ENCODE results near the gene RPS6KA2.

The RPS6KA2 gene

GRCh38 chr6:166613027-166613426 lies 14.0 kb downstream of the RPS6KA2 start:
- TF ChIP-seq FOXP2 (optimal IDR thresholded peaks at IDR 0.05; ENCODE audit: control extremely low read depth, extremely low read length, insufficient read depth) (no peak), EZH2 (IDR thresholded peaks at IDR 0.05) (no peak), POLR2AphosphoS5 (IDR thresholded peaks at IDR 0.05; ENCODE audit: borderline replicate concordance, low read depth, low read length) (no peak)
- no peak overlapping the region for H3K4me3 ChIP-seq
- H3K27ac ChIP-seq = no peak overlapping the region
- H3K36me3 ChIP-seq (ENCODE audit: insufficient read depth, low read length) = no peaks in the 10 kb centered on the region
- no peak for DNase-seq (ENCODE audit: low read depth, low spot score)
- H3K9ac ChIP-seq (ENCODE audit: insufficient read length) = no peak overlapping the region
- H3K9me3 ChIP-seq (ENCODE audit: low read depth, low read length) = no peaks in the 10 kb centered on the region

- no peak overlapping the region for H3K9ac ChIP-seq (ENCODE audit: insufficient read length)
- no peaks in the 10 kb centered on the region for H3K9me3 ChIP-seq (ENCODE audit: low read depth, low read length)
- no peaks in the 10 kb centered on the region for H3K36me3 ChIP-seq (ENCODE audit: insufficient read depth, low read length)
- H3K4me3 ChIP-seq = no peak overlapping the region
- TF ChIP-seq FOXP2 (optimal IDR thresholded peaks at IDR 0.05; ENCODE audit: control extremely low read depth, extremely low read length, insufficient read depth) (no peak), EZH2 (IDR thresholded peaks at IDR 0.05) (no peak)
- DNase-seq (ENCODE audit: low read depth, low spot score) = no peak
- H3K27ac ChIP-seq = no peak overlapping the region
These were observed 14.6 kb downstream of the RPS6KA2 start for GRCh38 chr6:166612471-166612881.

- no peak overlapping the region for H3K9ac ChIP-seq (ENCODE audit: insufficient read length)
- no peak for TF ChIP-seq POLR2AphosphoS5 (IDR thresholded peaks at IDR 0.05; ENCODE audit: borderline replicate concordance, low read depth, low read length)
- no peak for TF ChIP-seq EZH2 (IDR thresholded peaks at IDR 0.05)
- TF ChIP-seq FOXP2 (optimal IDR thresholded peaks at IDR 0.05; ENCODE audit: control extremely low read depth, extremely low read length, insufficient read depth) = no peak
- no peak overlapping the region for H3K4me3 ChIP-seq
- no peaks in the 10 kb centered on the region for H3K9me3 ChIP-seq (ENCODE audit: low read depth, low read length)
- DNase-seq (ENCODE audit: low read depth, low spot score) = no peak
- H3K36me3 ChIP-seq (ENCODE audit: insufficient read depth, low read length) = no peaks in the 10 kb centered on the region
- H3K27ac ChIP-seq = no peak overlapping the region
These were observed 15.4 kb downstream of the RPS6KA2 start for GRCh38 chr6:166611631-166612030.

- Histone ChIP-seq H3K4me3 (no peak overlapping the region), H3K9ac (ENCODE audit: insufficient read length) (no peak overlapping the region), H3K36me3 (ENCODE audit: insufficient read depth, low read length) (no peaks in the 10 kb centered on the region), H3K27ac (no peak overlapping the region), H3K9me3 (ENCODE audit: low read depth, low read length) (no peaks in the 10 kb centered on the region)
- no peak for TF ChIP-seq FOXP2 (optimal IDR thresholded peaks at IDR 0.05; ENCODE audit: control extremely low read depth, extremely low read length, insufficient read depth)
- no peak for TF ChIP-seq POLR2AphosphoS5 (IDR thresholded peaks at IDR 0.05; ENCODE audit: borderline replicate concordance, low read depth, low read length)
- TF ChIP-seq EZH2 (IDR thresholded peaks at IDR 0.05) = no peak
- no peak for DNase-seq (ENCODE audit: low read depth, low spot score)
These were observed 17.0 kb downstream of the RPS6KA2 start for GRCh38 chr6:166610069-166610468.

- Histone ChIP-seq H3K4me3 (no peak overlapping the region), H3K36me3 (ENCODE audit: insufficient read depth, low read length) (no peaks in the 10 kb centered on the region), H3K9me3 (ENCODE audit: low read depth, low read length) (no peaks in the 10 kb centered on the region), H3K9ac (ENCODE audit: insufficient read length) (no peak overlapping the region), H3K27ac (no peak overlapping the region)
- no peak for DNase-seq (ENCODE audit: low read depth, low spot score)
- TF ChIP-seq EZH2 (IDR thresholded peaks at IDR 0.05) = no peak
- TF ChIP-seq POLR2AphosphoS5 (IDR thresholded peaks at IDR 0.05; ENCODE audit: borderline replicate concordance, low read depth, low read length) = no peak
- no peak for TF ChIP-seq FOXP2 (optimal IDR thresholded peaks at IDR 0.05; ENCODE audit: control extremely low read depth, extremely low read length, insufficient read depth)
These were observed 18.3 kb downstream of the RPS6KA2 start for GRCh38 chr6:166608774-166609173.

GRCh38 chr6:166605752-166606151 lies 21.3 kb downstream of the RPS6KA2 start:
- H3K36me3 ChIP-seq (ENCODE audit: insufficient read depth, low read length) = no peaks in the 10 kb centered on the region
- no peak overlapping the region for H3K27ac ChIP-seq
- no peaks in the 10 kb centered on the region for H3K9me3 ChIP-seq (ENCODE audit: low read depth, low read length)
- no peak overlapping the region for H3K4me3 ChIP-seq
- no peak overlapping the region for H3K9ac ChIP-seq (ENCODE audit: insufficient read length)
- TF ChIP-seq EZH2 (IDR thresholded peaks at IDR 0.05) (no peak), POLR2AphosphoS5 (IDR thresholded peaks at IDR 0.05; ENCODE audit: borderline replicate concordance, low read depth, low read length) (no peak), FOXP2 (optimal IDR thresholded peaks at IDR 0.05; ENCODE audit: control extremely low read depth, extremely low read length, insufficient read depth) (no peak)
- DNase-seq (ENCODE audit: low read depth, low spot score) = no peak

- Histone ChIP-seq H3K27ac (no peak overlapping the region), H3K36me3 (ENCODE audit: insufficient read depth, low read length) (no peaks in the 10 kb centered on the region), H3K9ac (ENCODE audit: insufficient read length) (no peak overlapping the region), H3K4me3 (no peak overlapping the region), H3K9me3 (ENCODE audit: low read depth, low read length) (no peaks in the 10 kb centered on the region)
- TF ChIP-seq POLR2AphosphoS5 (IDR thresholded peaks at IDR 0.05; ENCODE audit: borderline replicate concordance, low read depth, low read length) = no peak
- TF ChIP-seq FOXP2 (optimal IDR thresholded peaks at IDR 0.05; ENCODE audit: control extremely low read depth, extremely low read length, insufficient read depth) = no peak
- TF ChIP-seq EZH2 (IDR thresholded peaks at IDR 0.05) = no peak
- DNase-seq (ENCODE audit: low read depth, low spot score) = no peak
These were observed 22.1 kb downstream of the RPS6KA2 start for GRCh38 chr6:166604911-166605310.

GRCh38 chr6:166604328-166604727 lies 22.7 kb downstream of the RPS6KA2 start:
- no peaks in the 10 kb centered on the region for H3K9me3 ChIP-seq (ENCODE audit: low read depth, low read length)
- H3K36me3 ChIP-seq (ENCODE audit: insufficient read depth, low read length) = no peaks in the 10 kb centered on the region
- no peak for DNase-seq (ENCODE audit: low read depth, low spot score)
- no peak overlapping the region for H3K27ac ChIP-seq
- TF ChIP-seq FOXP2 (optimal IDR thresholded peaks at IDR 0.05; ENCODE audit: control extremely low read depth, extremely low read length, insufficient read depth) = no peak
- TF ChIP-seq POLR2AphosphoS5 (IDR thresholded peaks at IDR 0.05; ENCODE audit: borderline replicate concordance, low read depth, low read length) = no peak
- no peak for TF ChIP-seq EZH2 (IDR thresholded peaks at IDR 0.05)
- H3K9ac ChIP-seq (ENCODE audit: insufficient read length) = no peak overlapping the region
- no peak overlapping the region for H3K4me3 ChIP-seq

GRCh38 chr6:166603043-166603690 lies 23.9 kb downstream of the RPS6KA2 start:
- Histone ChIP-seq H3K9ac (ENCODE audit: insufficient read length) (no peak overlapping the region), H3K9me3 (ENCODE audit: low read depth, low read length) (no peaks in the 10 kb centered on the region), H3K4me3 (no peak overlapping the region), H3K27ac (no peak overlapping the region), H3K36me3 (ENCODE audit: insufficient read depth, low read length) (no peaks in the 10 kb centered on the region)
- TF ChIP-seq FOXP2 (optimal IDR thresholded peaks at IDR 0.05; ENCODE audit: control extremely low read depth, extremely low read length, insufficient read depth) (no peak), POLR2AphosphoS5 (IDR thresholded peaks at IDR 0.05; ENCODE audit: borderline replicate concordance, low read depth, low read length) (no peak)
- DNase-seq (ENCODE audit: low read depth, low spot score) = no peak

Measured in SK-N-MC (cell line).